LNCaP clone FGC (cell line): ENCODE measurements around the gene ZC3H12A.

Experiments
- DNase-seq: peaks from one replicate; pipeline ENCODE4 v3.0.0-alpha.2; 2011; ENCODE audit warnings: low read depth
- H3K4me3 ChIP-seq: 2 replicates; pipeline ENCODE4 v1.5.1; 2011; ENCODE audit warnings: mild to moderate bottlenecking, low read depth, low read length, control low read depth
- CTCF ChIP-seq: IDR thresholded peaks from 2 replicates; pipeline ENCODE4 v1.5.1; 2012; ENCODE audit warnings: mild to moderate bottlenecking; ENCODE audit not compliant: control insufficient read depth, insufficient read depth; ENCODE audit errors: extremely low read depth

The ZC3H12A gene

GRCh38 chr1:37442139-37442538, 32.2 kb upstream of the ZC3H12A start:
- H3K4me3 ChIP-seq: no peak overlapping the region
- no peak for TF ChIP-seq CTCF
- DNase-seq: no peak

- TF ChIP-seq CTCF: no peak
- DNase-seq: no peak
- no peak overlapping the region for H3K4me3 ChIP-seq
Observed at GRCh38 chr1:37442644-37443043, 31.7 kb upstream of the ZC3H12A start.

GRCh38 chr1:37446874-37447273, 27.5 kb upstream of the ZC3H12A start:
- no peak for DNase-seq
- TF ChIP-seq CTCF: no peak
- H3K4me3 ChIP-seq: no peak overlapping the region

GRCh38 chr1:37448185-37448584, 26.2 kb upstream of the ZC3H12A start:
- TF ChIP-seq CTCF: no peak
- no peak overlapping the region for H3K4me3 ChIP-seq
- no peak for DNase-seq

- no peak for DNase-seq
- TF ChIP-seq CTCF: no peak
- no peak overlapping the region for H3K4me3 ChIP-seq
Observed at GRCh38 chr1:37448691-37449417, 25.5 kb upstream of the ZC3H12A start.

- no peak for TF ChIP-seq CTCF
- no peak for DNase-seq
- no peak overlapping the region for H3K4me3 ChIP-seq
Observed at GRCh38 chr1:37449936-37450335, 24.4 kb upstream of the ZC3H12A start.

GRCh38 chr1:37452416-37452815, 22.0 kb upstream of the ZC3H12A start:
- no peak overlapping the region for H3K4me3 ChIP-seq
- DNase-seq: no peak
- no peak for TF ChIP-seq CTCF
